HepG2 (cell line): Measurements from ENCODE around the gene TRH. TPM values are rescaled to one million over a fixed set of nuclear protein-coding genes. Genes with fewer than 3 reads are reported as not detected.
A peak's percentile ranks its signal among the peaks of the same experiment; 100 is the strongest.

Experiments used
- ATAC-seq: fragments of 200-7000 bp; cut with Tn5 transposase; 3 replicates; pipeline ENCODE4 v1.9.1; 2020; ENCODE audit warnings: mild to moderate bottlenecking, moderate library complexity
- BruUV-seq: library from RNA; stranded (reverse); fragments of 400-500 nt; replicated peaks from 2 replicates; lab custom pipeline; 2021; lab: Mats Ljungman, UMichigan
- CTCF ChIA-PET: fragments of 300-600 bp; formaldehyde crosslinking; extraction: SDS; loops from one replicate; lab custom pipeline; 2021; ENCODE audit warnings: low total read pairs, inconsistent platforms, low intra/inter-chr PET ratio; lab: Yijun Ruan, JAX
- POLR2A ChIA-PET: fragments of 350-600 bp; sonication (Branson Sonifier 250); formaldehyde crosslinking; loops from one replicate; lab custom pipeline; 2020; ENCODE audit warnings: antibody characterized with exemption, inconsistent platforms; lab: Yijun Ruan, JAX
- DNase-seq: peaks from one replicate; pipeline ENCODE4 v3.0.0-alpha.2; 2015; ENCODE audit warnings: low spot score
- FAIRE-seq: peaks from 3 replicates; lab custom pipeline; 2011; peaks lifted over from hg19 to GRCh38; lab: Jason Lieb, UNC
- H2AFZ ChIP-seq: one replicate; pipeline ENCODE4 v1.6.1; 2011; ENCODE audit warnings: low read length, inconsistent platforms
- H3K27ac ChIP-seq: fragments of 300-600 bp; 3 replicates; pipeline ENCODE4 v1.8.0; 2011; ENCODE audit warnings: mixed run types, mild to moderate bottlenecking, mixed read lengths, low read length, inconsistent platforms; ENCODE audit not compliant: insufficient read depth; ENCODE audit errors: extremely low read length
- H3K27me3 ChIP-seq, 2 experiments: fragments of 200-600 bp in 1 of 2; 2 replicates in 1 of 2; 3 replicates in 1 of 2; pipeline versions ENCODE4 v1.6.0 to v1.8.0; 2011; ENCODE audit warnings: low read length in 2 of 2, mild to moderate bottlenecking in 2 of 2, moderate library complexity in 2 of 2, inconsistent platforms in 1 of 2; ENCODE audit not compliant: insufficient read depth in 2 of 2, control insufficient read depth in 1 of 2
- H3K36me3 ChIP-seq, 2 experiments: fragments of 200-600 bp in 1 of 2; replicated peaks in 1 of 2; 2 replicates in 1 of 2; 3 replicates in 1 of 2; pipeline versions ENCODE4 v1.5.1 to v1.8.0; 2011; ENCODE audit warnings: low read length in 2 of 2, inconsistent platforms in 1 of 2; ENCODE audit not compliant: insufficient read depth in 2 of 2, control insufficient read depth in 1 of 2
- H3K4me1 ChIP-seq: 2 replicates; pipeline ENCODE4 v1.5.1; 2012; ENCODE audit warnings: low read length, inconsistent platforms; ENCODE audit not compliant: insufficient read depth
- H3K4me2 ChIP-seq: 2 replicates; pipeline ENCODE4 v1.6.0; 2011; ENCODE audit warnings: low read depth, low read length, inconsistent platforms
- H3K4me3 ChIP-seq, 3 experiments: fragments of 200-600 bp in 1 of 3; sonication (generic), shearing (Covaris generic) in 1 of 3; replicated peaks in 1 of 3; 2 replicates each; pipeline ENCODE4 v1.5.1; 2011 to 2016; ENCODE audit warnings: low read length in 3 of 3, inconsistent platforms in 2 of 3, low read depth in 2 of 3, mild to moderate bottlenecking in 2 of 3, control low read depth in 1 of 3, mixed read lengths in 1 of 3; ENCODE audit not compliant: insufficient read depth in 1 of 3
- H3K79me2 ChIP-seq: one replicate; pipeline ENCODE4 v1.6.1; 2011; ENCODE audit warnings: low read length, inconsistent platforms; ENCODE audit not compliant: insufficient read depth
- H3K9ac ChIP-seq: 2 replicates; pipeline ENCODE4 v1.6.0; 2011; ENCODE audit warnings: mild to moderate bottlenecking, low read depth, low read length, inconsistent platforms; ENCODE audit not compliant: insufficient read depth
- H3K9me3 ChIP-seq: 2 replicates; pipeline ENCODE4 v1.5.1; 2012; ENCODE audit warnings: mild to moderate bottlenecking, low read length
- H4K20me1 ChIP-seq: 2 replicates; pipeline ENCODE4 v1.6.0; 2011; ENCODE audit warnings: inconsistent platforms, mild to moderate bottlenecking, low read length, moderate library complexity; ENCODE audit not compliant: insufficient read depth
- DNMT3B ChIP-seq: conservative IDR thresholded peaks from 2 replicates; pipeline ENCODE4 v1.6.1; 2016; ENCODE audit warnings: missing biosample characterization, control low read depth
- LCORL ChIP-seq, 2 experiments: fragments of 450-650 bp in 1 of 2; sonication (generic) in 1 of 2; formaldehyde crosslinking in 1 of 2; IDR thresholded peaks; 2 replicates each; pipeline versions ENCODE4 v1.5.0 to v1.6.1; 2017 to 2020; ENCODE audit warnings: antibody characterized with exemption in 1 of 2, missing genetic modification reagents in 1 of 2
- MIER2 ChIP-seq: IDR thresholded peaks from 2 replicates; pipeline ENCODE4 v1.6.1; 2016; ENCODE audit warnings: missing biosample characterization, missing genetic modification reagents
- MIXL1 ChIP-seq: IDR thresholded peaks from 2 replicates; pipeline ENCODE4 v1.6.1; 2016
- SALL1 ChIP-seq: sonication (generic); formaldehyde crosslinking; IDR thresholded peaks from 2 replicates; pipeline ENCODE4 v1.8.0; 2022; ENCODE audit warnings: mild to moderate bottlenecking, missing genetic modification reagents
- SMAD3 ChIP-seq: sonication (generic); formaldehyde crosslinking; IDR thresholded peaks from 2 replicates; pipeline ENCODE4 v1.4.0; 2020; ENCODE audit warnings: missing genetic modification reagents
- SNAPC2 ChIP-seq: sonication (generic); formaldehyde crosslinking; IDR thresholded peaks from 2 replicates; pipeline ENCODE4 v1.8.1; 2022; ENCODE audit warnings: mild to moderate bottlenecking, missing genetic modification reagents
- TEAD3 ChIP-seq: optimal IDR thresholded peaks from 2 replicates; pipeline ENCODE3; 2016; ENCODE audit warnings: borderline replicate concordance
- ZFX ChIP-seq: sonication (generic); formaldehyde crosslinking; IDR thresholded peaks from 2 replicates; pipeline ENCODE4 v1.4.0; 2020; ENCODE audit warnings: mild to moderate bottlenecking, low read depth, missing genetic modification reagents, moderate library complexity
- ZNF446 ChIP-seq: sonication (generic); formaldehyde crosslinking; IDR thresholded peaks from 2 replicates; pipeline ENCODE4 v1.5.0; 2020; ENCODE audit warnings: mild to moderate bottlenecking, missing genetic modification reagents
- ZNF562 ChIP-seq: sonication (generic); formaldehyde crosslinking; IDR thresholded peaks from 2 replicates; pipeline ENCODE4 v1.8.0; 2022; ENCODE audit warnings: missing genetic modification reagents, borderline replicate concordance
- WGBS: methylation state at CpG from one replicate; pipeline ENCODE4 v1.1.6; 2017; ENCODE audit warnings: low lambda C conversion rate; 5-methylcytosine and 5-hydroxymethylcytosine counted together
- in situ Hi-C: cut with HindIII; loops from 2 replicates; pipeline ENCODE4 v1.10.0; 2017; ENCODE audit warnings: low pct_unique_long_range_greater_than_20kb; ENCODE audit not compliant: extremely low pct_ligation_motif_present
- intact Hi-C: fragments of 100-400 bp; cut with micrococcal nuclease; formaldehyde crosslinking; loops from one replicate; pipeline ENCODE4 v1.10.0; 2022; ENCODE audit not compliant: unreplicated experiment
- polyA plus RNA-seq, 8 experiments: library from polyadenylated mRNA; depleted of rRNA in 3 of 8; stranded (reverse) in 7 of 8; unstranded in 1 of 8; fragments of >200 nt; fragmentation: Illumina TruSeq in 4 of 8; extraction: Trizol in 4 of 8; gene quantifications; 2 replicates each; pipeline versions ENCODE4 v1.2.1 to v1.2.3, GENCODE V29; 2011 to 2016; ENCODE audit warnings: low read depth in 4 of 8, missing spikeins in 1 of 8, mixed read lengths in 1 of 8; ENCODE audit not compliant: insufficient read depth in 1 of 8
- total RNA-seq, 5 experiments: library from RNA; depleted of rRNA; stranded (reverse); fragments of >200 nt; fragmentation: Illumina TruSeq; extraction: Trizol; gene quantifications; 2 replicates each; pipeline ENCODE4 v1.2.3, GENCODE V29; 2016; ENCODE audit warnings: low read depth in 1 of 5
- TF ChIP-seq, protein P1 (sequence below): sonication (generic); formaldehyde crosslinking; IDR thresholded peaks from 2 replicates; pipeline ENCODE4 v1.5.1; 2020; ENCODE audit warnings: missing genetic modification reagents, mild to moderate bottlenecking, borderline replicate concordance

TRH gene
- total and polyA plus RNA-seq, 2 of the 13 experiments (the other 11 are each of a cell fraction or from before 2014, with no cell fraction given) = not detected

DNA sequence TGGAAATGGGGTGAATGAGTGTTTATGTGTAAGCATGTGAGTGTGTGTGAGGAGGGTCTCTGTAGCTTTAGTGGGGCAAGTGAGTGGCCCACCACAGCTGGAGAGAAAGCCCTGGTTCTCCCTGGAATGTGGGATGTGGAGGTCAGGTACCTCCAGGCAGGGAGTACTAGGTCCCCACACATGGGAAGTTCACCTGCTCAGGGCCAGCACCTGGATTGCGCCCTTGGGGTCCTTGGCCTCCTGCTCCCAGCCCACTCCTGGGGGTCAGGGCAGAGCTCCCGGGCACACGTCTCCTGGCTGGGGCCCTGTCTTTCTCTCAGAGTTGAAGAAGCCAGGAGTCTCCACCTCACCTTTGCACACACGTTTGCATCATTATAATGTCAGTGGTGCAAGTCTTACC, 41.0 kb upstream of the TRH start:
- 0 out of 5 replicates have a peak, but pooled peaks cover 0 to 9% of the 10 kb centered on the region in 2 experiments for H3K27me3 ChIP-seq
- H3K27ac ChIP-seq = no peak overlapping the region
- ATAC-seq (no peak), DNase-seq (no peak), FAIRE-seq (no peak)
- no peak overlapping the region for H2AFZ ChIP-seq
- BruUV-seq = no TSS peak
- peaks cover 19% of the 10 kb centered on the region for H3K9me3 ChIP-seq
- H3K4me3 ChIP-seq = no peak overlapping the region
- CTCF ChIA-PET = interaction anchor here (1.2 kb wide), 1 partner anchor 10 kb away, joined by 3 read pairs; no protein-coding TSS in a partner anchor
- H3K9ac ChIP-seq = no peak overlapping the region
- H3K4me2 ChIP-seq = peak overlapping the region; percentile 89; the same call in 1 of the 2 replicates
- POLR2A ChIA-PET = no interaction called here
- intact Hi-C loops (loop anchor here (5.0 kb wide), 3 partner anchors 41 to 286 kb away; partner anchors contain the start of gene TMCC1), in situ Hi-C loops (loop anchor here (5.0 to 10.0 kb wide), 3 partner anchors 99 to 306 kb away; no protein-coding TSS in a partner anchor)
- H4K20me1 ChIP-seq = no peaks in the 10 kb centered on the region
- H3K79me2 ChIP-seq = no peaks in the 10 kb centered on the region
- peaks cover 44% of the 10 kb centered on the region for H3K4me1 ChIP-seq
- H3K36me3 ChIP-seq = no peaks in the 10 kb centered on the region
- TF ChIP-seq ZNF562 (CRISPR knock-in tag) (no peak), SNAPC2 (CRISPR knock-in tag) (no peak)
- 20% methylated on average over 4 of the region's 4 CpGs for WGBS

DNA sequence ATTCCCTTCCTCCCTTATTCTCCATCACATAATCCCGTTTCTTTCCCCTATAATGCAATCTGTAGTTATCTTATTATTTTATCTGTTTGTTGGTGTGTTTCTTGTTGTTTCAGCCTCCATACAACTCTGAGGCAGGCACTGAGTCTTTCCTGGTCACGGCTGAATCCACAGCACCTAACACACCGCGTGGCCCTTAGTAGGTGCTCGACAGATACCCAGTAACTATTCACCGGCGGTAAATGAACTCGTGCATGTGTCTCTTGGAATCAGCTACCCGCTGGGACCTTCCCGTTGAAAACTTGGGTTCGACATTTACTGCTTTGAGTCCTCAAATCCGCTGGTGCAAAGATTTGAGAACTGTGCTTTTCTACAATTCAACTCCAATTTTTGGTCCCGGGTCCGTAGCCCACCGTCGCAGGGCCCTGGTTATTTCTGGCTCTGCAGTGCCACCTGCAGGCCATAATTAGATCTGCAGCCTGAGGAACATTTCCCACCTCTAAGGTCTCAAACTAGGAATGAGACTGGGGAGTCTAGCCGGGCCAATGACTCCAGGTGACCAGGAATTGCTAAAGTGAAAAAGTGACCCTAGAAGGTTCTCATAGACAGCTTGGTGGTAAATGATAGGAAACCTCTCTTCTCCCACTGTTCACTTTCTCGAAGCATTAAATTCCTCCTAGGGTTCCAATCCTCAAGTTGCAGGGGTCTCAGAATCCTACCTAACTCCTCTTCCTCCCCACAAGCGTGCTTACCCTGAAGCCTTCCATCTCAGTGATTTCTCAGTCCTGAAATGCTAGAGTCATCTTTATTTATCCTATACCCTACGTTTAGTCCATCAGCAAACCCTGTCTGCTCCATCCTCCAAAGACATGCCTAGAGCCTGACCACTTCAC, 40.0 kb upstream of the TRH start:
- Histone ChIP-seq H3K36me3 (no peaks in the 10 kb centered on the region), H3K9me3 (peaks cover 13% of the 10 kb centered on the region), H3K79me2 (no peaks in the 10 kb centered on the region), H3K4me1 (peaks cover 45% of the 10 kb centered on the region), H3K27ac (no peak overlapping the region), H3K4me2 (peak overlapping the region; percentile 89), H3K27me3 (0 out of 5 replicates have a peak, but pooled peaks cover 0 to 9% of the 10 kb centered on the region in 2 experiments), H2AFZ (peak overlapping the region; percentile 59), H4K20me1 (no peaks in the 10 kb centered on the region), H3K4me3 (peak overlapping the region; percentile 23 to 53 (median 44)), H3K9ac (peak overlapping the region; percentile 32; the same call in 1 of the 2 replicates)
- intact Hi-C loops (loop anchor here (1.0 to 5.0 kb wide), 6 partner anchors 42 to 444 kb away; partner anchors contain the start of gene TMCC1), in situ Hi-C loops (loop anchor here (5.0 to 10.0 kb wide), 3 partner anchors 100 to 307 kb away; no protein-coding TSS in a partner anchor)
- DNase-seq (peak; percentile 23), ATAC-seq (peak; percentile 51), FAIRE-seq (peak; percentile 76)
- CTCF ChIA-PET = interaction anchor here (0.7 to 1.2 kb wide), 4 partner anchors 11 to 306 kb away, joined by 3 read pairs; no protein-coding TSS in a partner anchor
- no TSS peak for BruUV-seq
- POLR2A ChIA-PET = no interaction called here
- 1% methylated on average over 19 of the region's 20 CpGs for WGBS
- peak; percentile 9 for TF ChIP-seq TEAD3
- no peak for TF ChIP-seq ZNF446 (CRISPR knock-in tag)
- peak; percentile 12; the same call in 1 of the 2 replicates for TF ChIP-seq SALL1 (CRISPR knock-in tag)
- TF ChIP-seq, protein P1, sequence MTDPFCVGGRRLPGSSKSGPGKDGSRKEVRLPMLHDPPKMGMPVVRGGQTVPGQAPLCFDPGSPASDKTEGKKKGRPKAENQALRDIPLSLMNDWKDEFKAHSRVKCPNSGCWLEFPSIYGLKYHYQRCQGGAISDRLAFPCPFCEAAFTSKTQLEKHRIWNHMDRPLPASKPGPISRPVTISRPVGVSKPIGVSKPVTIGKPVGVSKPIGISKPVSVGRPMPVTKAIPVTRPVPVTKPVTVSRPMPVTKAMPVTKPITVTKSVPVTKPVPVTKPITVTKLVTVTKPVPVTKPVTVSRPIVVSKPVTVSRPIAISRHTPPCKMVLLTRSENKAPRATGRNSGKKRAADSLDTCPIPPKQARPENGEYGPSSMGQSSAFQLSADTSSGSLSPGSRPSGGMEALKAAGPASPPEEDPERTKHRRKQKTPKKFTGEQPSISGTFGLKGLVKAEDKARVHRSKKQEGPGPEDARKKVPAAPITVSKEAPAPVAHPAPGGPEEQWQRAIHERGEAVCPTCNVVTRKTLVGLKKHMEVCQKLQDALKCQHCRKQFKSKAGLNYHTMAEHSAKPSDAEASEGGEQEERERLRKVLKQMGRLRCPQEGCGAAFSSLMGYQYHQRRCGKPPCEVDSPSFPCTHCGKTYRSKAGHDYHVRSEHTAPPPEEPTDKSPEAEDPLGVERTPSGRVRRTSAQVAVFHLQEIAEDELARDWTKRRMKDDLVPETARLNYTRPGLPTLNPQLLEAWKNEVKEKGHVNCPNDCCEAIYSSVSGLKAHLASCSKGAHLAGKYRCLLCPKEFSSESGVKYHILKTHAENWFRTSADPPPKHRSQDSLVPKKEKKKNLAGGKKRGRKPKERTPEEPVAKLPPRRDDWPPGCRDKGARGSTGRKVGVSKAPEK = 0 out of 2 replicates have a peak, but pooled peaks have one; percentile 43
- peak; percentile 25; the same call in 1 of the 2 replicates for TF ChIP-seq MIER2 (CRISPR knock-in tag)
- no peak for TF ChIP-seq DNMT3B
- peak; percentile 82 for TF ChIP-seq MIXL1 (CRISPR knock-in tag)
- TF ChIP-seq SMAD3 (CRISPR knock-in tag) = 0 out of 2 replicates have a peak, but pooled peaks have one; percentile 28
- TF ChIP-seq LCORL (IDR thresholded peaks at IDR 0.05) = no peak
- TF ChIP-seq LCORL (CRISPR knock-in tag; IDR thresholded peaks at IDR 0.05) = 0 out of 2 replicates have a peak, but pooled peaks have one; percentile 45
- TF ChIP-seq ZFX = 0 out of 2 replicates have a peak, but pooled peaks have one; percentile 22
